ENCODE data around the gene NUDCD3.

DNA sequence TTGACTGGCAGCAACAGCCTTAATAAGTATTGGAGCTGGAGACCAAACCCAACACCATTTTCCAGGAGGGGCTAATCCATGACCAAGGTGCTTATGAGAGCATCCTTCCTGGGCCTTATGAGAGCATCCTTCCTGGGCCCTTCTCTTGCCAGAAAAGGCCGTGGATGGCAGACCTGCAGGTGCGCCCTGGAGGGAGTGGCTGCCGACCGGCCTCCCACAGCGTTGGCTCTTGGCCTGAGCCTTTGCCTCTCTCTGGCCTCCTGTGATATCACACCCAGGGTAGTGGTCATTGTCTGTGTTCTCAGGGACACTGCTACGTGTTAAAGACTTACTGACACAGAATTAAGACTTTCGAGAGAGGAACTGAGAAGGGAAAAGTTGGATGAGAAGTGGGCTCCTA lies 22.3 kb upstream of the NUDCD3 start:
- TF ChIP-seq POLR2A (IDR thresholded peaks at IDR 0.05) (no peak), POLR2AphosphoS5 (IDR thresholded peaks at IDR 0.05) (no peak)
- TF ChIP-seq, protein P1, sequence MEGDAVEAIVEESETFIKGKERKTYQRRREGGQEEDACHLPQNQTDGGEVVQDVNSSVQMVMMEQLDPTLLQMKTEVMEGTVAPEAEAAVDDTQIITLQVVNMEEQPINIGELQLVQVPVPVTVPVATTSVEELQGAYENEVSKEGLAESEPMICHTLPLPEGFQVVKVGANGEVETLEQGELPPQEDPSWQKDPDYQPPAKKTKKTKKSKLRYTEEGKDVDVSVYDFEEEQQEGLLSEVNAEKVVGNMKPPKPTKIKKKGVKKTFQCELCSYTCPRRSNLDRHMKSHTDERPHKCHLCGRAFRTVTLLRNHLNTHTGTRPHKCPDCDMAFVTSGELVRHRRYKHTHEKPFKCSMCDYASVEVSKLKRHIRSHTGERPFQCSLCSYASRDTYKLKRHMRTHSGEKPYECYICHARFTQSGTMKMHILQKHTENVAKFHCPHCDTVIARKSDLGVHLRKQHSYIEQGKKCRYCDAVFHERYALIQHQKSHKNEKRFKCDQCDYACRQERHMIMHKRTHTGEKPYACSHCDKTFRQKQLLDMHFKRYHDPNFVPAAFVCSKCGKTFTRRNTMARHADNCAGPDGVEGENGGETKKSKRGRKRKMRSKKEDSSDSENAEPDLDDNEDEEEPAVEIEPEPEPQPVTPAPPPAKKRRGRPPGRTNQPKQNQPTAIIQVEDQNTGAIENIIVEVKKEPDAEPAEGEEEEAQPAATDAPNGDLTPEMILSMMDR (IDR thresholded peaks at IDR 0.05) = no peak

All from sigmoid colon (tissue), 4 donors.